Heart right ventricle (tissue), 16 donors: Measurements from ENCODE around the gene MAP2K5. TPM values are rescaled to one million over a fixed set of nuclear protein-coding genes. Genes with fewer than 3 reads are reported as not detected.

ENCODE experiments used
- ATAC-seq, 8 donors: fragments of 200-7000 bp; cut with Tn5 transposase; one replicate each; pipeline ENCODE4 v1.9.1; 2020; ENCODE audit warnings: mild to moderate bottlenecking in 8 of 8, moderate library complexity in 8 of 8, moderate number of reproducible peaks in 1 of 8
- DNase-seq, 2 donors: peaks; one replicate each; pipeline ENCODE4 v3.0.0-alpha.2; 2020
- H3K27ac ChIP-seq, 10 donors: fragments of 200-600 bp; sonication (generic) in 2 of 10; one replicate each; pipeline versions ENCODE4 v1.5.0 to v1.8.0; 2020 to 2022; ENCODE audit warnings: mild to moderate bottlenecking in 3 of 10
- H3K27me3 ChIP-seq, 7 donors: fragments of 200-600 bp; one replicate each; pipeline ENCODE4 v1.8.0; 2021 to 2022; ENCODE audit warnings: mild to moderate bottlenecking in 2 of 7
- H3K36me3 ChIP-seq, 9 donors: fragments of 200-600 bp; sonication (generic) in 1 of 9; one replicate each; pipeline versions ENCODE4 v1.5.0 to v1.8.0; 2020 to 2022; ENCODE audit warnings: mild to moderate bottlenecking in 2 of 9
- H3K4me1 ChIP-seq, 9 donors: fragments of 200-600 bp; sonication (generic) in 1 of 9; one replicate each; pipeline versions ENCODE4 v1.5.0 to v1.8.0; 2020 to 2022; ENCODE audit warnings: mild to moderate bottlenecking in 4 of 9
- H3K4me3 ChIP-seq, 10 donors: fragments of 200-600 bp; sonication (generic) in 2 of 10; one replicate each; pipeline versions ENCODE4 v1.5.0 to v1.8.0; 2020 to 2022; ENCODE audit warnings: mild to moderate bottlenecking in 7 of 10, moderate library complexity in 2 of 10
- H3K9me3 ChIP-seq, 11 donors: fragments of 200-600 bp in 10 of 11; sonication (generic) in 2 of 11; one replicate each; pipeline versions ENCODE4 v1.5.0 to v1.8.0; 2013 to 2022; ENCODE audit warnings: mild to moderate bottlenecking in 2 of 11, control low read depth in 1 of 11, moderate library complexity in 1 of 11
- WGBS, 2 donors: extraction: QIAGEN DNeasy Blood & Tissue Kit; methylation state at CpG; one replicate each; pipeline ENCODE4 v1.1.7; 2013; ENCODE audit warnings: inconsistent platforms in 1 of 2; 5-methylcytosine and 5-hydroxymethylcytosine counted together
- intact Hi-C, 10 donors: fragments of 100-400 bp; cut with DNase I; formaldehyde crosslinking; loops; one replicate each; pipeline versions ENCODE4 v1.11.1 to v1.14.2; 2022
- polyA plus RNA-seq, 2 donors: library from polyadenylated mRNA; stranded (reverse); fragments of 200-250 nt; gene quantifications; one replicate each; pipeline ENCODE4 v1.2.3, GENCODE V29; 2013
- total RNA-seq, 10 donors: library from RNA; stranded (reverse); fragmentation: NEBNext Ultra II Directional in 3 of 10; extraction: Animal tissue kit (Norgen Biotek cat#: 25700) in 3 of 10; gene quantifications; one replicate each; pipeline versions ENCODE4 v1.2.1 to v1.2.4, GENCODE V29; 2021 to 2023
- TF ChIP-seq, protein P1 (sequence below), 9 donors: fragments of 200-600 bp; sonication (generic) in 2 of 9; IDR thresholded peaks; one replicate each; pipeline versions ENCODE4 v1.5.0 to v1.8.0; 2021 to 2022; ENCODE audit warnings: antibody characterized with exemption in 9 of 9, mild to moderate bottlenecking in 5 of 9, moderate library complexity in 1 of 9
- donor health status: Arrhythmogenic right ventricular cardiomyopathy.
- donor health status: ischemic (EF 13 %, LVEDD 7.1; RV severe dilation, severe dysfunction).
- donor health status: healthy with polysubstance abuse.
- donor health status: DM: no; HTN: yes; CAD: no.
- donor health status: DM: no; HTN: no; CAD: no.
- donor health status: ischemic (EF 25% LVEDD 6.9; RV normal size, moderate dysfunction).
- donor health status: ischemic (EF 25% LVEDD 5.7; RV mildly dilated, moderate dysfunction).
- donor health status: healthy.
- donor health status: DM: yes; HTN: yes; CAD: no.
- donor health status: Ischemic cardiomyopathy.
- donor health status: ischemic (EF 35%, LVEDD 5.7; RV mildly dilated, moderate dysfunction).
- donor health status: nonischemic (EF 11% LVEDD 7.7; RV severe dilation, severe dysfunction).
- donor health status: DM: yes; HTN: yes; CAD: no.
- donor health status: PGD.
- donor health status: ischemic (EF 29% LVEDD 5.4; RV normal size, mild dysfunction).
- donor health status: nonischemic (EF 23%, LVEDD 6.1; RV moderate dilation, normal function).

The MAP2K5 gene
- total and polyA plus RNA-seq, 12 donors, result 7.7 to 34.3 (median 21.0) TPM

DNA sequence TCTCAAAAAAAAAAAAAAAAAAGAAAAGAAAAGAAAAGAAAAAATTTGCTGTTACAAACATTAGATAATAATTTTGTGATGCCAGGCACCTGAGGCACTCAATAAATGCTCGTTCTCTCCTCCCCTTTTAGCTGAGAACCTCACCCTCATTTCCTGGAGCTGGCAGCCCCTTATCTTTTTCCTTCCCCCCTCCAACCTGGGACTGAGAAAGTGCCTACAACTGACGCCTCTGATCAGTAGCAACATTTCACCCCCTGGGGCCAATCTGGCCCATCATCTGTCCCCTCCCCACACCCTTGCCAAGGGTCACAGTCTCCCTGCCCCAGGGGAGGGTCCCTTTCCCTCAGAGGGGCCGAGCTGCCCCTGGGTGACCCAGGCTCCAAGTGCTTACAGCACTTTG lies 309.9 kb downstream of the MAP2K5 start:
- TF ChIP-seq, protein P1, sequence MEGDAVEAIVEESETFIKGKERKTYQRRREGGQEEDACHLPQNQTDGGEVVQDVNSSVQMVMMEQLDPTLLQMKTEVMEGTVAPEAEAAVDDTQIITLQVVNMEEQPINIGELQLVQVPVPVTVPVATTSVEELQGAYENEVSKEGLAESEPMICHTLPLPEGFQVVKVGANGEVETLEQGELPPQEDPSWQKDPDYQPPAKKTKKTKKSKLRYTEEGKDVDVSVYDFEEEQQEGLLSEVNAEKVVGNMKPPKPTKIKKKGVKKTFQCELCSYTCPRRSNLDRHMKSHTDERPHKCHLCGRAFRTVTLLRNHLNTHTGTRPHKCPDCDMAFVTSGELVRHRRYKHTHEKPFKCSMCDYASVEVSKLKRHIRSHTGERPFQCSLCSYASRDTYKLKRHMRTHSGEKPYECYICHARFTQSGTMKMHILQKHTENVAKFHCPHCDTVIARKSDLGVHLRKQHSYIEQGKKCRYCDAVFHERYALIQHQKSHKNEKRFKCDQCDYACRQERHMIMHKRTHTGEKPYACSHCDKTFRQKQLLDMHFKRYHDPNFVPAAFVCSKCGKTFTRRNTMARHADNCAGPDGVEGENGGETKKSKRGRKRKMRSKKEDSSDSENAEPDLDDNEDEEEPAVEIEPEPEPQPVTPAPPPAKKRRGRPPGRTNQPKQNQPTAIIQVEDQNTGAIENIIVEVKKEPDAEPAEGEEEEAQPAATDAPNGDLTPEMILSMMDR (IDR thresholded peaks at IDR 0.05), result no peak
- ATAC-seq (no peak), DNase-seq (no peak)
- Histone ChIP-seq H3K4me1 (peaks cover 0 to 7% (median 0%) of the 10 kb centered on the region in 9 donors), H3K4me3 (no peak overlapping the region), H3K36me3 (no peaks in the 10 kb centered on the region), H3K9me3 (peaks cover 0 to 7% (median 0%) of the 10 kb centered on the region in 11 donors), H3K27ac (no peak overlapping the region), H3K27me3 (no peaks in the 10 kb centered on the region)
- WGBS, 2 donors, result 67 to 71% methylated on average over 3 of the region's 3 CpGs
- intact Hi-C loops, result no loop called here

DNA sequence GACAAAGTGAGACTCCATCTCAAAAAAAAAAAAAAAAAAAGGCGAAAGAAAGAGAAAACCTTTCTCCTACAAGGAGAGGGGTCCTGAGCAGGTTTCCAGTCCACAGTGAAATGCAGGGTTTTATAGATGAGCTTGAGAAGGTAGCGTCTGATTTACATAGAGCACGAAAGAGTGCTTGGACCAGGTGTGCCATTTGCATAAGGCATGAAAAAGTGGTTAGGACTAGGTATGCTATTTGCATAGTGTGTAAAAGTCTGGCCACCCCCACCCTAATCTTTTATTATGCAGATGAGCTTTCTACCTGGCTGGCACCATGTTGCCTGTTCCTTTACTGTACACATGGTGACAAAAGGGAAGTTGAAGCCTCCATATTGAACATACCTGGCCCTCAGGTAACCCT lies 311.0 kb downstream of the MAP2K5 start:
- Histone ChIP-seq H3K27ac (no peak overlapping the region), H3K4me3 (no peak overlapping the region), H3K27me3 (no peaks in the 10 kb centered on the region), H3K36me3 (no peaks in the 10 kb centered on the region), H3K9me3 (peaks cover 0 to 7% (median 0%) of the 10 kb centered on the region in 11 donors), H3K4me1 (peaks cover 0 to 7% (median 0%) of the 10 kb centered on the region in 9 donors)
- TF ChIP-seq, protein P1 (IDR thresholded peaks at IDR 0.05), result no peak
- ATAC-seq (no peak), DNase-seq (no peak)
- 91 to 92% methylated on average over 3 of the region's 3 CpGs for WGBS, 2 donors
- intact Hi-C loops, result no loop called here

DNA sequence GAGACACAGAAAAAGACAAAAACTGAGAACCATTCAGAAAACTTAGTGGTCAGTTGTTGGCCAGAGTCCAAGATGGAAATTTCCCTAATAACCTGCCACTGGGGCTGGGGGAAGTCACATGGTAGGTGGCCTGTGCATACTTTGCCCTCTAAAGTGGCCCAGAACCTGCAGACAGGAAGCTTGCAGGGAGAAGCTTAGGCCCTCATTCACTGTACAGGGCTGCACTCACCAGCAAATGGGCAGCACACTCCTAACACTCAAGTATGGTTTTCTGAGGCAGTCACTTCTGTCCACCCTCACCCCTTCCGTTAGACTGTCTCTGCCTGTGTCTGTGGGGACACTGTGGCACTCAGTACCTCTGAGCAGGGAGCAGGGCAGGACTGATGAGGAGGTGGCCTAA lies 311.9 kb downstream of the MAP2K5 start:
- Histone ChIP-seq H3K9me3 (peaks cover 0 to 4% (median 0%) of the 10 kb centered on the region in 11 donors), H3K4me3 (no peak overlapping the region), H3K4me1 (peaks cover 0 to 7% (median 0%) of the 10 kb centered on the region in 9 donors), H3K36me3 (no peaks in the 10 kb centered on the region), H3K27me3 (no peaks in the 10 kb centered on the region), H3K27ac (no peak overlapping the region)
- no peak for ATAC-seq
- 91 to 92% methylated on average over 1 of the region's 1 CpG for WGBS, 2 donors
- TF ChIP-seq, protein P1 (IDR thresholded peaks at IDR 0.05), result no peak
- DNase-seq, result no peak
- intact Hi-C loops, result no loop called here

DNA sequence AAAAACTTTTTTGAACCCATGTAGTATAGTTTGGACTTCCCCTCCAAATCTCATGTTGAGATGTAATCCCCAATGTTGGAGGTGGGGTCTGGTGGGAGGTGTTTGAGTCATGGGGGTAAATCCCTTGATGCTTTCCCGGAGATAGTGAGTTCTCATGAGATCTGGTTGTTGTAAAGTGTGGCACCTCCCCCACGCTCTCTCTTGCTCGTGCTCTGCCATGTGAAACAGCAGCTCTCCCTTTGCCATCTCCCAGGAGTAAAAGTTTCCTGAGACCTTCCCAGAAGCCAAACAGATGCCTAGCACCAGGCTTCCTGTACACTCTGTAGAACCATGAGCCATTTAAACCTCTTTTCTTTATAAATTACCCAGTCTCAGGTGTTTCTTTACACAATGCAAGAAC lies 313.3 kb downstream of the MAP2K5 start:
- no peaks in the 10 kb centered on the region for H3K9me3 ChIP-seq
- ATAC-seq (no peak), DNase-seq (no peak)
- H3K4me1 ChIP-seq, result peaks cover 0 to under 1% (median 0%) of the 10 kb centered on the region in 9 donors
- TF ChIP-seq, protein P1 (IDR thresholded peaks at IDR 0.05), result no peak
- no peak overlapping the region for H3K4me3 ChIP-seq
- intact Hi-C loops, result no loop called here
- no peak overlapping the region for H3K27ac ChIP-seq
- H3K27me3 ChIP-seq, result no peaks in the 10 kb centered on the region
- H3K36me3 ChIP-seq, result no peaks in the 10 kb centered on the region
- 69 to 71% methylated on average over 3 of the region's 3 CpGs for WGBS, 2 donors

Other genes starting within 250 kb of the MAP2K5 start
- 10 to 100 TPM in 7 of 10 donors, 1 to 10 TPM in 3; 6.9 to 15.0 (median 11.9) TPM for gene C15orf61, start 21.6 kb upstream of the MAP2K5 start, total RNA-seq
- 1 to 10 TPM; 2.7 to 5.3 TPM for gene C15orf61, start 21.6 kb upstream of the MAP2K5 start, polyA plus RNA-seq